ENCODE results near the gene TEPSIN. TPM values are rescaled to one million over a fixed set of nuclear protein-coding genes. Genes with fewer than 3 reads are reported as not detected.

Gene TEPSIN
- total RNA-seq, 4 donors from 2014 or later, result 15.5 to 32.9 (median 24.3) TPM

- in situ Hi-C loops (cut with MboI; ENCODE audit: low sequenced_read_pairs in 4 of 4) (no loop called here), intact Hi-C loops (cut with DNase I; ENCODE audit: low total_unique reads) (no loop called here)
- Histone ChIP-seq H3K4me3 (no peak overlapping the region), H3K36me3 (no peaks in the 10 kb centered on the region), H3K27me3 (no peaks in the 10 kb centered on the region), H3K27ac (peak overlapping the region in 1 of 4 donors; percentile 43), H3K4me1 (no peaks in the 10 kb centered on the region), H3K9me3 (no peaks in the 10 kb centered on the region)
- ATAC-seq (no peak), DNase-seq (no peak)
- TF ChIP-seq CTCF (IDR thresholded peaks at IDR 0.05 in 4 of 5, conservative IDR thresholded peaks at IDR 0.05 in 1 of 5), result no peak
Measured at GRCh38 chr17:81197831-81198490, 40.9 kb downstream of the TEPSIN start.

- H3K36me3 ChIP-seq, result no peaks in the 10 kb centered on the region
Measured at GRCh38 chr17:81197409-81197795, 41.5 kb downstream of the TEPSIN start.

GRCh38 chr17:81196505-81197408 lies 42.1 kb downstream of the TEPSIN start:
- peak overlapping the region in 1 of 4 donors; percentile 27 for H3K4me3 ChIP-seq
- ATAC-seq (peak in 1 of 2 donors; percentile 27), DNase-seq (no peak)
- H3K4me1 ChIP-seq, result no peaks in the 10 kb centered on the region
- no peaks in the 10 kb centered on the region for H3K9me3 ChIP-seq
- in situ Hi-C loops (cut with MboI; ENCODE audit: low sequenced_read_pairs in 4 of 4) (no loop called here), intact Hi-C loops (cut with DNase I; ENCODE audit: low total_unique reads) (no loop called here)
- TF ChIP-seq POLR2A (IDR thresholded peaks at IDR 0.05) (no peak), CTCF (IDR thresholded peaks at IDR 0.05 in 4 of 5, conservative IDR thresholded peaks at IDR 0.05 in 1 of 5) (no peak)
- H3K27ac ChIP-seq, result peak overlapping the region in 1 of 4 donors; percentile 43
- H3K36me3 ChIP-seq, result no peaks in the 10 kb centered on the region
- H3K27me3 ChIP-seq, result no peaks in the 10 kb centered on the region

More at GRCh38 chr17:81197409-81197795, 41.5 kb downstream of the TEPSIN start:
- TF ChIP-seq CTCF (IDR thresholded peaks at IDR 0.05 in 4 of 5, conservative IDR thresholded peaks at IDR 0.05 in 1 of 5) (no peak), POLR2A (IDR thresholded peaks at IDR 0.05) (no peak)
- in situ Hi-C loops (cut with MboI; ENCODE audit: low sequenced_read_pairs in 4 of 4), result no loop called here
- Histone ChIP-seq H3K27me3 (no peaks in the 10 kb centered on the region), H3K27ac (peak overlapping the region in 1 of 4 donors; percentile 43), H3K4me1 (no peaks in the 10 kb centered on the region), H3K4me3 (peak overlapping the region in 1 of 4 donors; percentile 27), H3K9me3 (no peaks in the 10 kb centered on the region)
- DNase-seq (no peak), ATAC-seq (no peak)
- intact Hi-C loops (cut with DNase I; ENCODE audit: low total_unique reads), result no loop called here

GRCh38 chr17:81195941-81196495 lies 42.8 kb downstream of the TEPSIN start:
- Histone ChIP-seq H3K9me3 (no peaks in the 10 kb centered on the region), H3K4me1 (no peaks in the 10 kb centered on the region), H3K27me3 (no peaks in the 10 kb centered on the region), H3K27ac (no peak overlapping the region), H3K36me3 (no peaks in the 10 kb centered on the region), H3K4me3 (no peak overlapping the region)
- no peak for ATAC-seq
- in situ Hi-C loops (cut with MboI; ENCODE audit: low sequenced_read_pairs in 4 of 4), result no loop called here
- TF ChIP-seq CTCF (IDR thresholded peaks at IDR 0.05 in 4 of 5, conservative IDR thresholded peaks at IDR 0.05 in 1 of 5) (no peak), POLR2A (IDR thresholded peaks at IDR 0.05) (no peak)
- no peak for DNase-seq
- intact Hi-C loops (cut with DNase I; ENCODE audit: low total_unique reads), result no loop called here
